MM.1S (cell line): ENCODE measurements around the gene ITGA6.

ENCODE experiments used
- DNase-seq: peaks from one replicate; pipeline ENCODE4 v3.0.0-alpha.2; 2015
- H2AFZ ChIP-seq: fragments of 300-600 bp; sonication (generic); 2 replicates; pipeline ENCODE4 v1.6.0; 2016; ENCODE audit warnings: antibody characterized with exemption, low read length
- H3F3A ChIP-seq: fragments of 300-600 bp; sonication (generic); 2 replicates; pipeline ENCODE4 v1.6.1; 2016; ENCODE audit warnings: mild to moderate bottlenecking, antibody characterized with exemption, low read length, moderate library complexity, mixed read lengths; ENCODE audit not compliant: insufficient read depth
- H3K27ac ChIP-seq: fragments of 300-600 bp; sonication (generic); 2 replicates; pipeline ENCODE4 v1.5.1; 2016; ENCODE audit warnings: mild to moderate bottlenecking, low read length
- H3K27me3 ChIP-seq: fragments of 300-600 bp; sonication (generic); replicated peaks from 2 replicates; pipeline ENCODE4 v1.6.0; 2016; ENCODE audit warnings: low read length; ENCODE audit not compliant: insufficient read depth
- H3K36me3 ChIP-seq: fragments of 300-600 bp; sonication (generic); replicated peaks from 2 replicates; pipeline ENCODE4 v1.6.1; 2016; ENCODE audit warnings: mild to moderate bottlenecking, low read length, mixed read lengths; ENCODE audit not compliant: insufficient read depth
- H3K4me1 ChIP-seq: fragments of 300-600 bp; sonication (generic); 2 replicates; pipeline ENCODE4 v1.6.1; 2016; ENCODE audit warnings: low read length, mixed read lengths
- H3K4me2 ChIP-seq: fragments of 300-600 bp; sonication (generic); 2 replicates; pipeline ENCODE4 v1.6.0; 2016; ENCODE audit warnings: low read depth, low read length
- H3K4me3 ChIP-seq: fragments of 300-600 bp; sonication (generic); 2 replicates; pipeline ENCODE4 v1.5.1; 2016; ENCODE audit warnings: low read length, mixed read lengths
- H3K79me2 ChIP-seq: fragments of 300-600 bp; sonication (generic); 2 replicates; pipeline ENCODE4 v1.6.1; 2016; ENCODE audit warnings: mixed run types, low read length, mixed read lengths
- H3K9ac ChIP-seq: fragments of 300-600 bp; sonication (generic); 2 replicates; pipeline ENCODE4 v1.6.1; 2016; ENCODE audit warnings: low read length, mixed read lengths
- H3K9me2 ChIP-seq: fragments of 300-600 bp; sonication (generic); replicated peaks from 2 replicates; pipeline ENCODE4 v1.6.1; 2016; ENCODE audit warnings: mild to moderate bottlenecking, low read length, mixed read lengths; ENCODE audit not compliant: insufficient read depth
- H3K9me3 ChIP-seq: fragments of 300-600 bp; sonication (generic); replicated peaks from 2 replicates; pipeline ENCODE4 v1.6.1; 2016; ENCODE audit warnings: mild to moderate bottlenecking, low read length, mixed read lengths; ENCODE audit not compliant: insufficient read depth
- H4K20me1 ChIP-seq: fragments of 300-600 bp; sonication (generic); 2 replicates; pipeline ENCODE4 v1.6.1; 2016; ENCODE audit warnings: mild to moderate bottlenecking, low read length, moderate library complexity, mixed read lengths; ENCODE audit not compliant: insufficient read depth
- EZH2 ChIP-seq: fragments of 300-600 bp; sonication (generic); optimal IDR thresholded peaks from 2 replicates; pipeline ENCODE3; 2017; ENCODE audit warnings: low read depth, mild to moderate bottlenecking, antibody characterized with exemption, low read length, mixed read lengths
- EZH2phosphoT487 ChIP-seq: fragments of 300-600 bp; sonication (generic); IDR thresholded peaks from 2 replicates; pipeline ENCODE4 v1.6.1; 2018; ENCODE audit warnings: antibody characterized with exemption, low read length
- TF ChIP-seq, protein P1 (sequence below): fragments of 300-600 bp; sonication (generic); IDR thresholded peaks from 2 replicates; pipeline ENCODE4 v1.5.1; 2016; ENCODE audit warnings: antibody characterized with exemption, low read length, mixed read lengths

The ITGA6 gene

GRCh38 chr2:172403881-172404468, 23.4 kb upstream of the ITGA6 start:
- Histone ChIP-seq H3K4me2 (no peak overlapping the region), H3K27ac (no peak overlapping the region), H3K9ac (no peak overlapping the region), H3K36me3 (no peaks in the 10 kb centered on the region), H3K9me2 (no peaks in the 10 kb centered on the region), H3K27me3 (no peaks in the 10 kb centered on the region), H3K4me3 (no peak overlapping the region), H3K9me3 (no peaks in the 10 kb centered on the region), H4K20me1 (no peaks in the 10 kb centered on the region), H3K4me1 (no peaks in the 10 kb centered on the region), H3K79me2 (no peaks in the 10 kb centered on the region), H2AFZ (no peak overlapping the region), H3F3A (no peaks in the 10 kb centered on the region)
- no peak for DNase-seq
- TF ChIP-seq EZH2 (no peak), EZH2phosphoT487 (no peak)
- TF ChIP-seq, protein P1, sequence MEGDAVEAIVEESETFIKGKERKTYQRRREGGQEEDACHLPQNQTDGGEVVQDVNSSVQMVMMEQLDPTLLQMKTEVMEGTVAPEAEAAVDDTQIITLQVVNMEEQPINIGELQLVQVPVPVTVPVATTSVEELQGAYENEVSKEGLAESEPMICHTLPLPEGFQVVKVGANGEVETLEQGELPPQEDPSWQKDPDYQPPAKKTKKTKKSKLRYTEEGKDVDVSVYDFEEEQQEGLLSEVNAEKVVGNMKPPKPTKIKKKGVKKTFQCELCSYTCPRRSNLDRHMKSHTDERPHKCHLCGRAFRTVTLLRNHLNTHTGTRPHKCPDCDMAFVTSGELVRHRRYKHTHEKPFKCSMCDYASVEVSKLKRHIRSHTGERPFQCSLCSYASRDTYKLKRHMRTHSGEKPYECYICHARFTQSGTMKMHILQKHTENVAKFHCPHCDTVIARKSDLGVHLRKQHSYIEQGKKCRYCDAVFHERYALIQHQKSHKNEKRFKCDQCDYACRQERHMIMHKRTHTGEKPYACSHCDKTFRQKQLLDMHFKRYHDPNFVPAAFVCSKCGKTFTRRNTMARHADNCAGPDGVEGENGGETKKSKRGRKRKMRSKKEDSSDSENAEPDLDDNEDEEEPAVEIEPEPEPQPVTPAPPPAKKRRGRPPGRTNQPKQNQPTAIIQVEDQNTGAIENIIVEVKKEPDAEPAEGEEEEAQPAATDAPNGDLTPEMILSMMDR = no peak

- H2AFZ ChIP-seq = no peak overlapping the region
- no peaks in the 10 kb centered on the region for H3K27me3 ChIP-seq
- H4K20me1 ChIP-seq = no peaks in the 10 kb centered on the region
- no peaks in the 10 kb centered on the region for H3K9me2 ChIP-seq
- H3K79me2 ChIP-seq = no peaks in the 10 kb centered on the region
- H3K9me3 ChIP-seq = no peaks in the 10 kb centered on the region
- no peak overlapping the region for H3K4me2 ChIP-seq
- no peak overlapping the region for H3K27ac ChIP-seq
- no peak overlapping the region for H3K4me3 ChIP-seq
- no peak for DNase-seq
- H3K4me1 ChIP-seq = no peaks in the 10 kb centered on the region
- TF ChIP-seq, protein P1 = no peak
- no peak for TF ChIP-seq EZH2
- TF ChIP-seq EZH2phosphoT487 = no peak
- H3F3A ChIP-seq = no peaks in the 10 kb centered on the region
- no peak overlapping the region for H3K9ac ChIP-seq
- H3K36me3 ChIP-seq = no peaks in the 10 kb centered on the region
Observed at GRCh38 chr2:172404824-172405223, 22.6 kb upstream of the ITGA6 start.

DNA sequence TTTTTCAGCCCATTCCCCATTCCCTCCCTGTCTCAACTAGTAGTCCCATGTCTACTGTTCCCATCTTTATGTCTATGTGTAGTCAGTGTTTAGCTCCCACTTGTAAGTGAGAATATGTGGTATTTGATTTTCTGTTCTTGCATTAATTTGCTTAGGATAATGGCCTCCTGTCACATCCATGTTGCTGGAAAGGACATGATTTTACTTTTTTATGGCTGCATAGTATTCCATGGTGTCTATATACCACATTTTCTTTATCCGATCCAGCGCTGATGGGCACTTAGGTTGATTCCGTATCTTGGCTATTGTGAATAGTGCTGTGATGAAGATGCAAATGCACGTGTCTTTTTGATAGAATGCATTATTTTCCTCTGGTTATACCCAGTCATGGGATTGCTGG, 21.7 kb upstream of the ITGA6 start:
- DNase-seq = no peak
- Histone ChIP-seq H3K4me1 (no peaks in the 10 kb centered on the region), H3K36me3 (no peaks in the 10 kb centered on the region), H4K20me1 (no peaks in the 10 kb centered on the region), H3F3A (no peaks in the 10 kb centered on the region), H3K9me2 (no peaks in the 10 kb centered on the region), H3K9me3 (no peaks in the 10 kb centered on the region), H3K4me2 (no peak overlapping the region), H3K27ac (no peak overlapping the region), H3K79me2 (no peaks in the 10 kb centered on the region), H3K4me3 (no peak overlapping the region), H3K9ac (no peak overlapping the region), H3K27me3 (no peaks in the 10 kb centered on the region), H2AFZ (no peak overlapping the region)
- TF ChIP-seq, protein P1 = no peak
- TF ChIP-seq EZH2 = no peak
- TF ChIP-seq EZH2phosphoT487 = no peak
